Measurements from ENCODE around the gene CRIP2.

CRIP2 gene

DNA sequence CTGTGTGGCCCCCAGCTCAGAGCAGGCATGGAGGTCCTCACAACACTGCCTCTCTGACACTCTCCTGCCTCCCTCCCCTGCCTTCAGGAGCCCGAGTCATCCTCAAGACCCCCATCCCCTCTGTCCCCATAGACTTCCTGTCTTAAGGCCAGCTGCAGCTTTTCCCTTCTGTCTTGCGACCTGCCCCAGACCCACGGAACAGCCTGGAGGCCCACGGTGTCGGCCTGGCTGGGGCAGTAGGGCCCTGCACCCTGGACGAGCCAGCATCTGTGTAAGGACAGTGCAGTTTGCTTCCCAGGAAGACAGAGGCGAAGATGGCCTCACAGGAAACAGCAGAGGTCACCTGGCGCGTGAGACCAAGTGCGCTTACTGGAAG, 26.1 kb downstream of the CRIP2 start:
- no peak for DNase-seq

DNA sequence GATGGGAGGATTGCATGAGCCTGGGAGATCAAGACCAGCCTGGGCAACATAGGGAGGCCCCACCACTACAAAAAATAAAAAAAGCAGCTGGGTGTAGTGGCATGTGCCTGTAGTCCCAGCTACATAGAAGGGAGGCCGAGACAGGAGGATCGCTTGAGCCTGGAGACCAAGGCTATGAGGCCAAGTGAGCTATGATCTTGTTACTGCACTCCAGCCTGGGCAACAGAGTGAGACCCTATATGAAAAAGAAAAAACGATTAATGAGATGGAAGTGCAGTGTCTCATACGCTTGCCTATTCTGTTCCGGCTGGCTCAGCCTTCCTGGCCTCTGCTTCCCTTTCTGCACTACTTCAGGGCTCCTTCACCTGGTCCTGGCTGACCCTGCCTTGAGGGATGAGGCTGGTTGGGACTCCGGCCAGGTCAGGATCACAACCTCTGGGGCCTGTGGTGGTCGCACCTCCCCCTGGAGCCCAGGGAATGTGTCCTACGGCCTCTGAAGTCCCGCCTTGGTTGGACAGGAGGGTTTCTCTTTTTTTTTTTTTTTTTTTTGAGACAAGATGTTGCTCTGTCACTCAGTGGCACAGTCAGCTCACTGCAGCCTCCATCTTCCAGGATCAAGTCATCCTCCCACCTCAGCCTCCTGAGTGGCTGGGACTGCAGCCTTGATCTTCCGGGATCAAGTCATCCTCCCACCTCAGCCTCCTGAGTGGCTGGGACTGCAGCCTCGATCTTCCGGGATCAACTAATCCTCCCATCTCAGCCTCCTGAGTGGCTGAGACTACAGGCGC, 27.1 kb downstream of the CRIP2 start:
- no peak for DNase-seq

DNA sequence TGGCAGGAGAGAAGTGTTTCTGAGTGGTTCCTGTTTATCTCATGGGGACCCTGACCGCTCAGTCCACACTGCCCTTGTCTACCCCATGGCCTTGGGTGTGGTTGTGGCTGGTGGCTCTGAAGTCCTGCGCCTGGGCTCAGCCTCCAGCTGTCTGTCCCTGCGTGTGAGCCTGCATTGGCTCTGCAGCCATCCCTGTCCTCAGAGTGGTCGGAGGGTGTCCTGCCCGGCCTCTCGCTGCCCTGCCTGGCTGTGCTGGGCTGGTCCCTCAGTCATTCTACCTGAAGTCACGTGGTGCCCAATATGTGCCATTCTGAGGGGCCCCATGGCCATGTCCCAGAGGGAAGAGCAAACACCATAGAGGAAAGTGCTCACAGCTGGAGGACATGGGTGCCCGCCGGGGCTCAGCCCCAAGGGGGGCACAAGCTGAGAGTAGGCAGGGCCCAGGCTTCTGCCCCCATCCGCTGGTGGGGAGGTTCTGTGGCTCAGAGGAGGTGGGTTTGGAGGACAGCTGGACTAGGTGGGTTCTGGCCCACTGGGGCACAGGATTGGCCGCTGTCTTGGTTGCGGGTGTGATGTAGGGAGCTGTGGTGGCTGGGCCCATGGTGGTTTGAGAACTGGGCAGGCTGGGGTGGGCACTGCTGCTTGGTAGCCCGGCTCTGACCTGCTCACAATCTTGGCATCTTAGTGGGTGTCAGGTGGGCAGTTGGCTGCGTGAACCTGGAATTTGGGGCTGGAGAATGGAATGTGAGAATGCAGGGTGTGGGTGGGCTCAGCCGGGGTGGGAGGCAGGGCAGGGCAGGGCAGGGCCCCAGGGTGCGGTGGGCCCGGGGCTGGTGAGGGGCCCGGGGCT, 28.1 kb downstream of the CRIP2 start:
- DNase-seq = no peak

DNA sequence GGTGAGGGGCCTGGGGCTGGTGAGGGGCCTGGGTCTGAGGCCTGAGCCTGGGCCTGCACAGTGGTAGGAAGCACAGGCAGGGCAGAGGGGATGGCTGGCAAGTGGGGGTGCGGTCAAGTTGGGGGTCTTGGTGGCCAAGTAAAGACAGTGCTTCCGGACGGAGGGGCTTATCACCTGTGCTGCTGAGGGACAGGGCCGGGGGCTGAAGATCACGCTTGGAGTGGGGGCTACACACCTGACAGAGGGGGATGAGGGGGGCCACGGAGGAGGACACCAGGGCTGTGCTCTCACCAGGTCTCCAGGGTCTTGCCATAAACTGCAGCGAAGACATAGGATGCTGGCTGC, 28.6 kb downstream of the CRIP2 start:
- no peak for DNase-seq

DNA sequence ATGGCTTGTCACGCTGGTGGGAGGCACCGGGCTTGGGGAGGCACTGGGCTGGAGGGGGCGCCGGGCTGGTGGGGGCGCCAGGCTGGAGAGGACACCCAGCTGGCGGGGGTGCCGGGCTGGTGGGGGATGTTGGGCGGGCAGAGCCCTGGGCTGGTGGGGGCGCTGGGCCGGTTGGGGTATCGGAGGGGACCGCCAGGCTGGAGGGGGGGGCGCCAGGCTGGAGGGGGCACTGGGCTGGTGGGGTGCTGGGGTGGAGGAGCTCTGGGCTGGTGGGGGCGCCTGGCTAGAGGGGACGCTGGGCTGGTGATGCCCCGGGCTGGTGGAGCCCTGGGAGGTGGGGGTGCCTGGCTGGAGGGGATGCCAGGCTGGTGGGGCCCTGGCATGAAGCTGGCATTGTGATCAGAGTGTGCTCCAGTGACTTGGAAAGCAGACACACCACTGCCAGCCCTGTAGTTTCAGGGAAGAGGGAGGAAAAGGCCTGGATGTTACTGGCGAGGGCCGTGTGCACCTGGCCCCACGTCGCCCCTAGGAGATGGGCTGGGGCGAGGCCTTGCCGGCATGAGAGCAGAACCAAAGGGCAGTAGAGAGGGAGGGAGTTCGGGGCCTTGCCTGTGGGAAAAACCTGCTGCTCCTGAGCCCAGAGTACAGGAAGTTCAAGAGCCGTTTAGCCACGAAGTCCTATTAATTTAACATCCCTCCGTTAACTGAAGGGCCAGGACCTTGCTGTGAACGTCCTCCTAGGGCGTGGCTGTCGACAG, 29.5 kb downstream of the CRIP2 start:
- no peak for DNase-seq

DNA sequence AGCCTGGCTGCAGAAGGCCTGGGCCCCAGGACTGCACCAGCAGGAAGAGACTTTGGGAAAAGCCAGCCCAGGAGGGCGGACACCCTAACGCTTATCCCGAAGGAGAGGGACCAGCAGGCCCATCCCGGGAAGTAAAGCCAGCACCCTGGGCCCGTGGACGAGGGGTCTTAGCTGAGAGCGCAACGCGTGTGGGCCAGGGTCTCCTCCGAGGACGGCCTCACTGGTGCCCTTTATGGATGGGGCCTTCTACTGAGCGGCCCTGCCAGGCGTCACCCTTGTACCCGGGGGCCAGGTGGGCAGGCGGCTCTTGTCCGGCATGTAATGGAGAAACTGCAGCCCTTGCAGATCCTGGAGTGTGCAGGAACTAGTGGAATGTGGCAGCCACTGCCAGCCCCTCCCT, 30.5 kb downstream of the CRIP2 start:
- DNase-seq = no peak

DNA sequence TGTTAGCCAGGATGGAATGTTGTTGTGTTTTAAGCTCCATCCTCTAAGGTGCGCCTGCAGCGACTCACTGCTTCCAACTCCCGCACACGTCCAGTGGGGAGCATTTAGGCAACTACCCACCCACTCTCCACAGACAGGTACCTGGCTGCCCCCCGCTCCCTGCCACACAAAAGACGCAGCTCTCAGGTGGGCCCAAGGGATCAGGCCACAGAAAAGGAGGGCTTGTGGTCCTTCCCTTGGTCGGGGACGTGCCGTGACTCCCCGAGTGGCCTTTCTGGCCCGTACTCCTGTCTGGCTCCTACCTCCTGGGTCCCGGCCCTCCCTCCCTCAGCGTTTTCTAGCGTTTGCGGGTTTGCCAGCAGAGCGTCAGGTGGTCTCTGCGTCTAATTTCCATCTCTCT, 32.6 kb downstream of the CRIP2 start:
- no peak for DNase-seq

DNA sequence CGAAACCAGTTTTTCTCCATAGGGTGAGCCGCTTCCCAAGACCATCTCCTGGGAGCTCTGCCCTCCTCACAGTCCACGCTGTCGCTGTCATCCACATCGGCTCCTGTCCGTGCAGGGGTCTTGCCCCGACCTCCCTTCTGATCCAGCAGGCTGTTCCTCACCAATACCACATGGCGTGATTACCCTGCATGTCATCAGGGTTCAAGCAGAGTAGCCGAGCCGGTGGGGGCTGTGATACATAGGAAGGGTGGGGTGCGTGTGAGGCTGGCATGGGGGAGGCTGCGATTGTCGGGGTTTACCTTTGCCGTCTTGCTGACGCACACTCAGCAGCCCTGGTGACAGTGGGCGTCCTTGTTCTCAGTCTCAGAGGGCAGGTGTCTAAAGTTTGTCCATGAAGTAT, 33.4 kb downstream of the CRIP2 start:
- DNase-seq = no peak

DNA sequence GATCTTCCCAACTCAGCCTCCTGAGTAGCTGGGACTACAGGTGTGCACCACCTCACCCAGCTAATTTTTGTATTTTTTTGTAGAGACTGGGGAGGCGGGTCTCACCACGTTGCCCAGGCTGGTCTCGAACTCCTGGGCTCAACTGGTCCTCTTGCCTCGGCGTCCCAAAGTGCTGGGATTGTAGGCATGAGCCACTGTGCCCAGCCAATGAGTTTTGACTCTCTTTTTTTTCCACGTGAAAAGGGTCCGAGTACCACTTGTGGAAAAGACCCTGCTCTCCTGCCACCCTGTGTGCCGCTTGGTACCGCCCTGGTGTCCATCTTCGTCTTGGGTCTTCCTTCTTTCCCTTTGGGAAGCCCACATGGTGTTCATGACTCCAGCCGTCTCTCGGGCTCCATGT, 34.0 kb downstream of the CRIP2 start:
- no peak for DNase-seq

DNA sequence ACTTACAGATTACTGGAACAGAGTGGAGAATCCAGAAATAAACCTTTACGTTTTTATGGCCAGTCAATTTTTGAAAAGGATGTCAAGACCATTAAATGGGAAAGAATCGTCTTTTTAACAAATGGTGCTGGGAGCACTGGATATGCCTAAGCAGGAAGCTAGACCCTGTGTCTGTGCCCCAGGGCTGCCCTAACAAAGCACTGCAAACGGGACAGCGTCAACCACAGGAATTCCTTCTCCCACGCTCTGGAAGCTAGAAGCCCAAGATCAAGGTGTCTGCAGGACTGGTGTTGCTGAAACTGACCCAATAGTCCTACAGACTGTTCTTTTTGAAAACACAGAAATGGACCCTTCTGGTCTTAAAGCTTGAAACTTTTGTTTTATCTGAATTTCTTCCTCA, 42.5 kb downstream of the CRIP2 start:
- no peak for DNase-seq

DNA sequence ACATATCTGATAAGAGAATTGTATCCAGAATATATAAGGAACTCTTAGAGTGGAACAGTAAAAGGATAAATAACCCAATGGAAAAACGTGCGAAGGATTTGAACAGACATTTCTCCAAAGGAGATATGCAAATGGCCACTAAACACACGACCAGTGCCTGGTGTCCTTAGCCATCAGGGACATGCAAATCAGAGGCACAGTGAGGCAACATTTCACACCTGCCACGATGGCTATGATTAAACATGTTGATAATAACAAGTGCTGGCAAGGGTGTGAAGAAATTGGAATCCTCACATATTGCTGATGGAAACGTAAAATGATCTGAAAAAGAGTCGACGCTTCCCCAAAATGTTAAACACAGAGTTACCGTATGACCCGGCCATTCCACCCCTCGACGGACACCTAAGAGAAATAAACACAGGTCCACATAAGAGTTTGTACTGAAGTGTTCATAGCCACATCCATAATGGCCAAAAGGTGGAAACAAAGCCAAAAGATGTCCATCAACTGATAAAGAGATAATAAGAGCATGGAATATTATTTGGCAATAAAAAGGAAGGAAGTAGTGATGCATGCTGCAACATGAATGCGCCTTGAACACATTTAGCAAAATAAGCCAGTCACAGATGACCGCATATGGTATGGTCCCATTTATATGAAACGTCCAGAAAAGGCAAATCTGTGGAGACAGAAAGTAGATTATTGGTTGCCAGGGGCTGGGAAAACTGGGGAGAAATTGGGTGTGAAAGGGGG, 45.5 kb downstream of the CRIP2 start:
- no peak for DNase-seq

DNA sequence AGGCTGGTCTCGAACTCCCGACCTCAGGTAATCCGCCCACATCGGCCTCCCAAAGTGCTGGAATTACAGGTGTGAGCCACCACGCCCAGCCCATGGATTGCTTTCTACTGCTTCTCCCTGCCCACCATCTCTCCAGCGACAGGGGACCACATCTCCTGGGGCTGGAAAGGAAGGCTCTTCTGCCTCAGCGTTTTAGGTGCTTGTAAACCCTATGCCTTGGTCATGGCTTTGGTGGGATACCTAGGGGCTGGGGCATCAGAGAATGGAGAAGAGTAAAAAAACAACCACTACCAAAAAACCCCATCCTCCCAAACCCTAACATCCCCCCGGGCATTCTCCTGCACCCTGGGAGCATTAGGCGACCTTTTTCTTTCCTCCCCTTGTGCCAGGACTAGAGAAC, 50.7 kb downstream of the CRIP2 start:
- DNase-seq = no peak

DNA sequence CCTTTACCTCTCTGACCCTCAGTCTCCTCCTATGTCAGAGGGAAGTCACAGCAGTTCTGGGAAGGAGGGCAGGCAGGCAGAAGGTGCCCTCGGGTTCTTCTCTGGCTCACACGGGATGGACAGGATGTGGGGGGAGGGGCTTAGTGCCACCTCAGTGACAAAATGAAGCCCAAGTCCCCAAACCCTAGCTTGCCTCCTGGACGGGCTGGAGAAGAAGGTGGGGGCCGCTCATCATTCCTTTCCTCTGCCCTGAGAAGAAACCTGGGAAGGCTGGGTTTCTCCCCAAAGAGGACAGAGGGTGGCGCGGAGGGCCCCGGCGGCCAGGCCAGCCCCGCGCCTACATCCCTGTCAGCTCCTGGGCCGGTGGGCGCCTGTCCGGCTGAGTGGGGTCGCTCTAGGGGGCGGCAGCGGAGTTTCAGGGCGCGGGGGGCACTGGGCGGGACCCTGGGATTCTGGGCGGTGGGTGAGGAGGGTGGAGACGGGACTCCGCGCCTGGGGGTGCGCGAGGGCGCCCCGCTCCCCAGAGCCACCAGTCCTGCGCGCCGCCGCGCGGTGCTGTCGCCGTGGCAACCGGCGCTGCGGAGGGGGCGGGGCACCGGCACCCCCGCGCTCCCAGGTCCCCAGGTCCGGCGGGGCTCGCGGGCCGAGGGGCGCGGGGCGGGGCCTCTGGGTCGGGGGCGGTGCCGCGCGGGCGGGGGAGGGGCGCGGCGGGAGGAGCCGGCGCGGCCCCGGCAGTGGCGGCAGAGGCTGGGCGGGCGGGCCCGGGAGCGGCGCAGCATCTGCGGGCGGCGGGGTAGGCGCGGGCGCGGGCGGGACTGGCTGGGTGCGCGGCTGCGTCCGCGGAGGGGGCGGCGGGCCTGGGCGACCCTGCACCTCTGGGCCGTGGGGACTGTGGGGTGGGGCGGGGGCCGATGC, 51.5 kb downstream of the CRIP2 start, which contains the start of gene TMEM121:
Gene TMEM121, plus strand, starts transcription at position 723 of the 915 bp plus-strand sequence. CDS start 2,252 bp downstream, outside the sequence.
- no peak for DNase-seq

DNA sequence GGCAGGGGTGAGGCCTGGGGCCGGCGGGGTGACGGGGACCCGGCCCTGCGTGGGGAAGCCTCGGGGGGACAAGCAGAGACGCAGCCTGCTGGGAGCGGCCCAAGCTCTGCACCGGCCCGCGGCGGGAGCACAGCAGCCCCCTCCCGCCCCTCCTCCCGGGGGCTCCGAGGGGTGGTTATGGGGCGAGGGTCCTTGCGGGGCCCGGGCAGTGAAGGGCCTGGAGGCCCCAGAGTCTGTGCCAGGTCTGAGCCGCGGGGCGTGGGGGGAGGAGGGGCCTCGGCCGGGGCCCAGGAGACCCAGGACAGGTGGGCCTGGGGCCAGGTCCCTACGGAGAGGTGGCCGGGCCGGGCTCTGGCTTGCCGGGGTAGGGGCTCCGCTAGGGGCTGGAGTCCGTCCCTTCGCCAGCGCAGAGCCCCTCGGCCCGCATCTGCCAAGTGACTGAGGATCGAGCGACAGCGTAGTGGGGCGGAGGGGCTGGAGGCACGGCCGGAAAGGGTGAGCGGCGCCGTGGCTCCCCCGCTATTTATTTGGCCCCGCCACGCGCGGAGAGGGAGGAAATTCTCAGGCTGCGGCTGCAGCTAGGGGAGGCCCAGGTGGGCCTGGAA, 52.3 kb downstream of the CRIP2 start:
- DNase-seq = no peak

DNA sequence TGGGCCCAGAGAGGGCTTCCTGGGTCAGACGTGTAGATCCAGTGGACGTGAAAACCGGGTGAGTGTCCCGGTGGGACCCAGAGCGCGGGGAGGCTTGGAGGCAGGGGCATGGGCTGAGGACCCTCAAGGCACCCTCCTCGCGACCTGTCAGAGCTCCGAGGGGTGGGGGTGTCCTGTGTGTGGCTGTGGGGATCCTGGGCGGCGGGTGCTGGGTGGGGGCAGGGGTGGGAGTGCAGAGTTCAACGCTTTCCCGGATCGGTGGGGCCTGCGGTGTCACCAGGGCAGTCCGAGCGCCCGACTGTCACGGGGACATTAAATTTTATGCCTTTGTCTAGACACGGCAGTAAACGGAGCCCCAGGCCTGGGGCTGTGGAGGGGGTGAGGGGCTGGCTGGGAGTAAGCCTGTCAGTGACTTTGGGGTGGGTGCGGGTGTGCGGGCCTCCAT, 52.8 kb downstream of the CRIP2 start:
- no peak for DNase-seq

DNA sequence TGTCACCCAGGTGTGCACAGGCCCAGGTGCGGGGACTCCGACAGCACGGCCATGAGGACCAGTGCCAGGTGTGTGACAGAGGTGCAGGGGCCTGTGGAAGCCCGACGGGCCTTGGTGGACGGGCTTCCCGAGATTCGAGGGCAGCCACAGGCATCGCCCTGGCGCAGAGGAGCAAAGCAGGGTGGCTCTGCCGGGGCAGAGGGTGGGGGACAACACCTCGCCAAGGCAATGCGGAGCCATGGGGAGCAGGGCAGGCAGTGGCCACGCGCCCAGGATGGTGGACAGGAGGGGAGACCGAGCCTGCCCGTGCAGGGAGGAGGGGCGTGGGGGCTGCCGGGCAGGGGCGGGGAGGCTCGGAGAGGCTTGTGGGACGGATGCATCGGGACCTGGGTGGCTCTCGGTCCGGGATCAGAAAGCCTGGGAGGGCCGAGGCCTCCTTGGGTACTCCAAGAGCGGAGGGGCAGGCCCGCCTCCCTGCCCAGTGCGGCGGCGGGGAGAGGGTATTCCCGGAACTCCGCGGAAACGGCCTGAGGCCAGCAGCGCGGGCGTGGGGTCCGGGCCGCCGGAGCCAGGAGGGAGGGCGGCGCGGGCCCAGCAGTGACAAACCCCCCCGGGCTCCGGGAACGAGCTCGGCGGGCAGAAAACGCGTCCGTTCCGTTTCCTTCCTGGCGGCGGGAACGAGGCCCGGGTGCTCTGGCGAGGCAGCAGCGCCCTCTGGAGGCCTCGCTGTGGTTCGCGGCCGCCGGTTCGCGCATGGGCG, 53.4 kb downstream of the CRIP2 start:
- no peak for DNase-seq

DNA sequence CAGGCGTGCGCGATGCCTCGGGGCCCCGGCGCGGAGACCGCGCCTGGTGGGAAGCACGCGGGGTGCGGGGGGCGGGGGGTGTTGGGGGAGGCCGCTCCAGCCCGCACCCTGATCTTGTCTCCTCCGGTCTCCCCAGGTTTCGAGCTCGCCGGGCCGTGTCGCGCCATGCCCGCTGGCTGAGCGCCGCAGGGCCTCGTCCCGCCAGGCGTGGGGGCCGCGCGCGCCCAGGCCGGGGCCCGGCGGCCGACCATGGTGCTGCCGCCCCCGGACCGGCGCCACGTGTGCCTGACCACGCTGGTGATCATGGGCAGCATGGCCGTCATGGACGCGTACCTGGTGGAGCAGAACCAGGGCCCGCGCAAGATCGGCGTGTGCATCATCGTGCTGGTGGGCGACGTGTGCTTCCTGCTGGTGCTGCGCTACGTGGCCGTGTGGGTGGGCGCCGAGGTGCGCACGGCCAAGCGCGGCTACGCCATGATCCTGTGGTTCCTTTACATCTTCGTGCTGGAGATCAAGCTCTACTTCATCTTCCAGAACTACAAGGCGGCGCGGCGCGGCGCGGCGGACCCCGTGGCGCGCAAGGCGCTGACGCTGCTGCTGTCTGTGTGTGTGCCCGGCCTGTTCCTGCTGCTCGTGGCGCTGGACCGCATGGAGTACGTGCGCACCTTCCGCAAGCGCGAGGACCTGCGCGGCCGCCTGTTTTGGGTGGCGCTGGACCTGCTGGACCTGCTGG, 54.1 kb downstream of the CRIP2 start:
- DNase-seq = no peak

DNA sequence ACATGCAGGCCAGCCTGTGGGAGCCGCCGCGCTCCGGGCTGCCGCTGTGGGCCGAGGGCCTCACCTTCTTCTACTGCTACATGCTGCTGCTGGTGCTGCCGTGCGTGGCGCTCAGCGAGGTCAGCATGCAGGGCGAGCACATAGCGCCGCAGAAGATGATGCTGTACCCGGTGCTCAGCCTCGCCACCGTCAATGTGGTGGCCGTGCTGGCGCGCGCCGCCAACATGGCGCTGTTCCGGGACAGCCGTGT, 54.6 kb downstream of the CRIP2 start:
- DNase-seq = no peak
